ENCODE results near the gene AMTN.
"Not testable (repeated sequence)": the region's sequence is repeated elsewhere in the genome, so short reads cannot be mapped to it uniquely, and the experiment has no call there.

Gene AMTN, protein sequence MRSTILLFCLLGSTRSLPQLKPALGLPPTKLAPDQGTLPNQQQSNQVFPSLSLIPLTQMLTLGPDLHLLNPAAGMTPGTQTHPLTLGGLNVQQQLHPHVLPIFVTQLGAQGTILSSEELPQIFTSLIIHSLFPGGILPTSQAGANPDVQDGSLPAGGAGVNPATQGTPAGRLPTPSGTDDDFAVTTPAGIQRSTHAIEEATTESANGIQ

DNA sequence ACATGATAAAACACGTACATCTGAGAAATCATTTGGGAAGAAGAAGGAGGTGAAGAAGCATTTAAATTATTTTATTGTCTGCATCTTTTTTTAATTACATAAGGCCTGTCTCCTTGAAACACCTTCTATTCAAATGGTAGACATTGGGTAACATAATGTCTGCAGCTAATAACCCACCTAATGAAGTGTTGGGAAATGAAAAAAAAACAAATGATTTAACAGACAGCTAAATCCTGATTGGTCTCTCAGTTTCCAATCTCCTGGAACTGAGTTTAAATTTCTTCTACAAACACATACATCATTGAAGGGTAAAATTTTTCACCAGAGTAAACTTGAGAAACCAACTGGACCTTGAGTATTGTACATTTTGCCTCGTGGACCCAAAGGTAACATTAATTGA, at the start of gene AMTN:
Gene AMTN (plus strand): TSS at position 301 of the 400 bp plus-strand sequence. CDS start 209 bp downstream, outside the sequence.
- no peak for DNase-seq (ENCODE audit: low read depth)

DNA sequence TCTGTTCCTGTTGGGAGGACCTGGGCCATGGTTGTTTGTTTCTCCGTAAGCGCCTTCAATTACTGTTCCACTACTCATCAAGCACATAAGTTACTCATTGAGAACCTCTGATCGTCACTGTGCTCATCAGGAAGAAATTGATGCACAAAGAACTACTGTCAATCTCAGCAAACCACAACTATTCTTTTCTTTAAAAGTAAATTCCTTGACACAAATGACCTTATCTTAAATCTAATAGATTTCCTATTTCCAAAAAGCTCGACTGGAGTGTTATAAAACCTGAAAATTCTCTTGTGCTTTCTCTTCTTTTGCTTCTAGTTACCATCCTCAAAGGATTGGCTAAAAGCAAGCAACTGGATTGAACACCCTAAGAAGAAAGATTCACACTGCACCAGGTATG, 46.5 kb upstream of the AMTN start, which contains the start of gene MUC7:
Gene MUC7 (plus strand): TSS at position 301 of the 400 bp plus-strand sequence. CDS start 1,825 bp downstream, outside the sequence.
- no peak for DNase-seq (ENCODE audit: low read depth)

DNA sequence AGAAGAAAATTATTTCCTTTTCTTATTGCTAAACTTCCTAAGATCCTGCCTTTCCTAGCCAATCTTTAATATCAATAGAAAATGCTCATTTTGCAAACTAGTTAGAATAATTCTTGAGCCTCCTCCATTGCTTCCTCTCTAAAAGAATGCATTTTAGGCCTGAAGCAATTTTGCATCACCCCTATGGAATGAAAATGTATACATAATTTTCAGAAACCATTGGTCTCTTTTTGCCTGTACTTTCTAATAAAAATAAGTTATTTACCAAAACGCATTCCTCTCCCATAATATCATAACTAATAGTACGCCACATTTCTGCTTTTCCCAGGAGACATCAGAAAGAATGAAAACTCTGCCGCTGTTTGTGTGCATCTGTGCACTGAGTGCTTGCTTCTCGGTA, 44.7 kb upstream of the AMTN start:
- DNase-seq (ENCODE audit: low read depth), result peak; percentile 8

DNA sequence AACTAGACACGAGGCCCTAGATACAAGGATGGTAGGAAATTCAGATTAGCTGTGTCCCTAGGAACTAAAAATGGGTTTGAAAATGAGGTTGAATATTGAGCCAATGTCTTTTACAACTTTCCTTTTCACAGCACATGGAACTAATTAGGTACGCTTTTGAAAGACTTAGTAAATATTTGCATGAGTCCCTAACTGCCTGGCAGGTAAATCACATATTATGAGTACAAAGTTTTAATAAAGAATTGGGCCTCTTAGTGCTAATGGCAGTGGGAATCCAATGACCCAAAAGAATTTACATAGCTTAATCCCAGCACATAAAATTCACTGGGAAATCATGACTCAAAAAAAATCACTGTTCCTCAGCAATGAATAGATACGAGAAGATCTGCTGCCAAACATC, 29.6 kb upstream of the AMTN start:
- DNase-seq (ENCODE audit: low read depth), result no peak

DNA sequence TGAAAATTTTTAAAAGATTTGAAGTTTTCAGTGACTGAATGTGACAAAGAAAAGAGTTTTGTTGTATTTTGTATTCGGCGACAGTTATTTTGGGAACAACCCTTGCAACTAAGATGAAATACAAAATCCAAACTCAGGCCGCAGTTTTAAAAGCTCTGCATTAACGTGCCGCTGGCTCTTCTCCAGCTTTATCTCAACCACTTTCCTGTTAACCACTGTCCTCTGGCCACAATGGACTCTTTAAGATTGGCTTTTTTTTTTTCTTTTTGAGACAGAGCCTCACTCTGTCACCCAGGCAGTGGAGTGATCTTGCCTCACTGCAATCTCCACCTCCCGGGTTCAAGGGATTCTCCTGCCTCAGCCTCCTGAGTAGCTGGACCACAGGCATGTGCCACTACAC, 22.1 kb upstream of the AMTN start:
- no peak for DNase-seq (ENCODE audit: low read depth)

DNA sequence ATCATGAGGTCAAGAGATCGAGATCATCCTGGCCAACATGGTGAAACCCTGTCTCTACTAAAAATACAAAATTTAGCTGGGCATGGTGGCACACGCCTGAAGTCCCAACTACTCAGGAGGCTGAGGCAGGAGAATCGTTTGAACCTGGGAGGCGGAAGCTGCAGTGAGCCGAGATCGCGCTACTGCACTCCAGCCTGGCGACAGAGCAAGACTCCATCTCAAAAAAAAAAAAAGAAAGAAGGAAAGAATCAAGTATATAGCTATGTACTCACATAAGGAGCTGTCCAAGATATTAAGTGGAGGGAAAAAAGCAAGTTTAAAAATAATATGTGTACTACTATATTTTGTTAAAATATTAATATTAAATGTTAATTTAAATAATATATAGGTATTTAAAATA, 16.5 kb upstream of the AMTN start:
- not testable (repeated sequence) for DNase-seq (ENCODE audit: low read depth)

DNA sequence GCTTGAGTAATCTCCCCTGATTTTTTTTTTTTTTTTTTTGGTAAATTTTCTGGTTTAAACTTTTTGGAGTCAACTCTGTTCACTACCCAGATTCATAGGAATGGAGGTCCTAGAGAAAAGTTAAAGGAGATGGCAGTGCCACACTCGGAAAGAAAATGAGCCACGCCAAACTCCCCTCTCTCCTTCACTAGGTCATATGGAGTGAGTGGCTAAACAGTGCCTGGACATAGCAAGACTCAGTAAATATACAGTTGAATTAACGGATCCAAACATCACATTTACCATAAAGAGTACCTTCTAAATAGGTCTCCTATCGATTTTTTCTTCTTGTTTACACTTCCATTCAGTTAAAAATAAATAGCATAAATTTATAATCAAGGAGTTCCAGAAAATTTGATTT, 13.6 kb upstream of the AMTN start:
- DNase-seq (ENCODE audit: low read depth), result no peak

DNA sequence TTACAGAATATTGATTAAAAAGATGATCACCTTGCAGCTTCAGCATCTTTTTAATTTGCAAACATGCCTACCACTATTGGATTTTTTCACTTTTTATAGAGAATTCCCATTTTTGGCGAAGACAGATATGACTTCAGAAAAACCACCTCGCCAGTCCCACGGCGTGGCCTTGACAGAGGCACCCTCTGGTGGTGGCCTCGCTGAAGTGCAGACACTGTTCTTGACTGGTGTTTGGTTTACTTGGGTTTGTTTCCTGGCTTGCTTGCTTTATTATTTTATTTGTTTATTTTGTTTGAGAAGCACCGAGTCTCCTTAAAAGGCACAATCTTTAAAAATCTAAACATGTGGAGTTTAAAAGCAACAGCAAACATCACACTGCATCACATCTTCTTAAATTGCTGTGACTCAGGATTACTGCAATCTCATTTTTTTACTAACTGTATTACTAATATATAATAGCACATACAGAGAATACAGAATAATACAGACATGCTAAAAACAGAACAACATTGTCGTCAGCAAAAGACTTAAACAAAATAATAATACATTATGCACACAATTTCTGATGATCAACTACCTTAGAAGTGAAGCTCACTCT, 13.1 kb upstream of the AMTN start:
- DNase-seq (ENCODE audit: low read depth), result no peak

DNA sequence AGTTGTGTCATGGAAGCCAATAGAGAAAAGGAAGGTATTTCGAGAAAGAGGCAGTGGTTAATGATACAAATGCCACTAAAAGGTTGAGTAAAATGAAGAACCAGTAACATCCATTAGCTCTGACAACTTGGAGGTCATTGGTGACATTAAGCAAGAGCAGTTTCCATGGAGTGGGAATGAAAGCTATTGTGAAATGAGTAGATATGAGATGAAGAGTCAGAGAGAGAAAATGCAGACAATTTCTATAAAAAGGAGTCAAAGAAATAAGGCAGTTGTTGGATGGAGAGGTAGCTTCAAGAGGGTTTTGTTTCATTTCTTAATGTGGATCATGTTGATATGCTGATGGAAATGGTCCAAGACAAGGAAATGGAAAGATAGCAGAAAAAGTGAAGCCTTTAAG, 9.6 kb upstream of the AMTN start:
- DNase-seq (ENCODE audit: low read depth), result no peak

DNA sequence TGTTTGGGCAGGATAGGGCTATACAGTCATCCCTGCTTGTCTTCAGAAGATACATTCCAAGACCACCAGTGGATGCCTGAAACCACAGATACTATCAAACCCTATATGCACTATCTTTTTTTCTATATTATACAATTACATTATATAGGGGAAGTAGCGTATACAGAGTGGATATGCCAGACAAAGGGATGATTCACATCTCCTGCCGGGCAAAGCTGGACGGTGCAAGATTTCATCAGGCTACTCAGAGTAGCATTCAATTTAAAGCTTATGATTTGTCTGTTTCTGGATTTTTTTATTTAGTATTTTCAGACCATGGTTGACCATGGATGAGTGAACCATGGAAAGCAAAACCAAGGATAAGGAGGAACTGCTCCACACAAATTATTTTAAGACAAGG, 7.0 kb upstream of the AMTN start:
- no peak for DNase-seq (ENCODE audit: low read depth)

DNA sequence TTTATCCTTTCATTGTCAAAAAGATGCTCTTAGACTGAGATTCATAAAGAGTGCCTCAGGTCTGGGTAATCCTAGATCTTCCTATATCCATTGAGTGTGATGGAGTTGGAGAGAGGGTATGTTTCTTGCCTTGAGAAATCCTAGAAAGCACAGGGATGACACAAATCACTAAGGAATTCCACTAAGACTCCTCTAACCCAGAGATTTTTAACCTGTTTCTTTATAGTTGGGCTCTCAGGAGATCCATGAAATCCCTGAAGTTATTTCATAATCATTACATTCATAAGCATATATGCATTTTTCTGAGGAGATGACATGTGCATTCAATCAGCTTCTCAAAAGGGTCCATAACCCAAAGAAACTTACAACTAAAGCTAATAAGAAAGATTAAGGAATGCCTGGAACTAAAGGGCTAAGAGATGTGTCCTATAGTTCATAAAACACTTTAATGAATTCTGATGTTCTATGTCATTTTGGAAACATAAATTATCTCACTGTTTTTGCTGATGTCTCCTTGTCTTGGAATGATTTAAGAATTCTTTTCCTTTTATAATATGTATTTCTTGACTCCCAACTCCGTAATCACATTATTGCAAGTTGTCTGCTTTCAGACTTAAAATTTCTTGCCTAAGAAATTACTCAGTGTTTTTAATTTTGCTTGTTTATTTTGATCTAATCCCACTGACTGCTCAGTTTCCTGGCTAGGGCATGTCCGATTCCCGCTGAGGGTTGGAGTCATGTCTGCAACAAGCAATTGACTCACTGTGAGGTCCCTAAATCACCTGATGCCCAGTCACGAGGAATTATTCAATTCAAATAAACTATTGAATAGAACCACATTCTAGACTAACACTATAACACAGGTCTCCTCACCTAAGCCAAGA, 2.8 kb upstream of the AMTN start:
- peak; percentile 63 for DNase-seq (ENCODE audit: low read depth)

DNA sequence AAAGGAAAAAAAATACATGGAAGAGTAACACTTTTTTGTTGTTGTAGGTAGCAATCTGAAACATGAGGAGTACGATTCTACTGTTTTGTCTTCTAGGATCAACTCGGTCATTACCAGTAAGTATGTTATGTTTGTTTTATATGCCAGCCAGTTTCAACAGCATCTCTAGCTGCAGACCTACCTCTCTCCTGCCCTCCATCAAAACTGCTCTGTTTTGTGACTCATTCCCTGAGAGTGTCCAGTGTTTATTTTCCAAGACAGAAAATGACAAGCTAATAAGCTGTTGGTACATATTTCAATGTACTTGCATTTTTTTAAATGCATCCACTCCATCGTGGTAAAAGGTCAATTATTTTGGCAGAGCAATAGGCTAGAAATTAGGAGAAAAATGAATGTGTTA, 347 bp downstream of the AMTN start:
- DNase-seq (ENCODE audit: low read depth), result no peak

DNA sequence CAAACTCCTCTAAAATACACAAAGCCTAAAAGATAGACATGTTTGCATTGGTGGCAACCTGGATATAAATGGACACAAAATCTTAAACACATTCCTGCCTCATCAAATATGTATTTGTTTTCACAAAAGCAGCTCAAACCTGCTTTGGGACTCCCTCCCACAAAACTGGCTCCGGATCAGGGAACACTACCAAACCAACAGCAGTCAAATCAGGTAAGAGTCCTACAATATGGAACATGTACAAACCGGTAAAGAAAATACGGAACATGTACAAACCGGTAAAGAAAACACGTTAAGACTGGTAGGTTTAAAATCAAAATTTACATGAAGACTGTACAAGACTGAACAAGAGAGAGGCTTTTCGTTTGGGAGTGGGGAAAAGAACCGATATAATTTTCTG, 4.3 kb downstream of the AMTN start:
- DNase-seq (ENCODE audit: low read depth), result no peak

DNA sequence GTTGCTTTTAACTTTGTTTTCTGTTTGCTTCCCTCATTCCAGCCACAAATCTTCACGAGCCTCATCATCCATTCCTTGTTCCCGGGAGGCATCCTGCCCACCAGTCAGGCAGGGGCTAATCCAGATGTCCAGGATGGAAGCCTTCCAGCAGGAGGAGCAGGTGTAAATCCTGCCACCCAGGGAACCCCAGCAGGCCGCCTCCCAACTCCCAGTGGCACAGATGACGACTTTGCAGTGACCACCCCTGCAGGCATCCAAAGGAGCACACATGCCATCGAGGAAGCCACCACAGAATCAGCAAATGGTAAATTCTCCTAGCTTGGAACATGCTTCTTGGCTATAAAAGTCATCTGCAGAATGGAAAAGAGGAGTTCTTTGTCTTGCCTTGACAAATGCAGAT, 12.6 kb downstream of the AMTN start:
- DNase-seq (ENCODE audit: low read depth), result no peak

DNA sequence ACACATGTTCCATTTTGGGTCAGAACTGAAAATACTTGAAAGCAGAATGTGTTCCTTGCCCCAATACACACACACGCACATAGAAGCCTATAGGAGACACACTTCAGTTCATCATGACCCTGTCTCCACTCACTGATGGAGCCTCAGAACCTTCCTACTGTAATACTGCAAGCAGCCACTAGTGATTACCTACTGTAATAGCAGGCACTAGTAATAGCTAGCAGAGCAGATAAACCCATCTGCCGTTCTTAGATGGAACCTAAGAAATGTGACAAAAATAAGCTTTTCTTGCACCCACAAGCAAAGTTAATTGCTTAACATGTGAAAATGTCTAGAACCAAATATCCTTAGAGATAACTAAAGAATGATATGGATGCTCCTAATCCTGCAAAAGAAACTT, 13.6 kb downstream of the AMTN start:
- DNase-seq (ENCODE audit: low read depth), result no peak

DNA sequence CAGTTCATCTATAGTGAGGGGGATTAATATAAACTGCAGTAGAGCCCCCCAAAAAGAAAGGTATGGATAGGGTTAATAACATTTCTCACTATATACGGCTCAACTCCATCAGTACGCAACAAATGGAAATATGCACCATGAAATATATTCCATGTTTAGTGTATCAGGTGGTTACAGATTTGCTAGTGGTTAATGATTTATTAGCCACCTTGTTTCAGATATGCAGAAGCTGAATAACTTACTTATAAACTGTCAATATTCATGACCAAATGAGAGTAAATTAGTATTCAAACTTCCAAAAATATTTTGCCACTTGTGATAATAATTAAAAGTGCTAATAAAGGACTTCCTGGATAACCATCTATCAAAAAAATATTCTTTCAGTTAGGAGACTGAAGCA, 14.8 kb downstream of the AMTN start:
- DNase-seq (ENCODE audit: low read depth), result no peak

DNA sequence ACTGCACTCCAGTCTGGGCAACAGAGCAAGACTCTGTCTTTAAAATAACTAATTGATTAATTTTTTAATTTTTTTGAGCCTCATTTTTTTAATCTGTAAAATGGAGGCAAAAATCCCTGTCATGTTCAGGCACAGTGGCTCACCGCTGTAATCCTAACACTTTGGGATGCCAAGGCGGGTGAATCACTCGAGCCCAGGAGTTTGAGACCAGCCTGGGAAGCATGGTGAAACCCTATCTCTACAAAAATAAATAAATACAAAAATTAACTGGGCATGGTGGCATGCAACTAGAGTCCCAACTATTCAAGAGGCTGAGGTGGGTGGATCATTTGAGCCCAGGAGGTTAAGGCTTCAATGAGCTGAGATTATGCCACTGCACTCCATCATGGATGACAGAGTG, 15.4 kb downstream of the AMTN start:
- no peak for DNase-seq (ENCODE audit: low read depth)

DNA sequence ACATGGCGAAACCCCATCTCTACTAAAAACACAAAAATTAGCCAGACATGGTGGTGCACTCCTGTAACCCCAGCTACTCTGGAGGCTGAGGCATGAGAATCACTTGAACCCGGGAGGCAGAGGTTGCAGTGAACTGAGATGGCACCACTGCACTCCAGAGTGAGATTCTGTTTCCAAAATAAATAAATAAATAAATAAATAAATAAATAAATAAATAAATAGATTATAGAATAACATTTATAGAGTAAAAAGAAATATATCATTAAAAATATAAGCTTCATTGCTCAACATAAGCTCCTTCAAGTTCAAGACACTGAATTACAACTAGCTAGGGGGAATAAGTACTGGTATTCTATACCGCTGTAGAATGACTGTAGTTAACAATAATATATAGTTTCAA, 16.5 kb downstream of the AMTN start:
- DNase-seq (ENCODE audit: low read depth), result not testable (repeated sequence)

DNA sequence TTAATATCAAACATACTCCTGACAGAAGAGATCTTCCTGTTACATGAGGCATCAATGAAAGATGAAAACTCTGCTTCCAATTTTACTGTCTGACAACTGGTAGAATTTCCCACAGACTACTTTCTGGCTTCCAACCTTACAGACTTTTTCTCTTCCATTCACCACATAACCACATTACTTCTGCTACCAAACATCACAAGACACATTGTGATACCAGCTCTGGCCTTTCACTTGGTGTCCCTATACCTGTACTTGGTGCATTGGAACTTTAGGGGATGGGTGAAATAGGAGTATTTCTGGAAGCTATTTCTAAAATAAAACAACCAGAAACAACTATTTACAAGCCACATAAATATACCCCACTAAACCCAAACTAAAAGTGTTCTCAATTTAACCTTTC, 20.5 kb downstream of the AMTN start:
- DNase-seq (ENCODE audit: low read depth), result no peak

DNA sequence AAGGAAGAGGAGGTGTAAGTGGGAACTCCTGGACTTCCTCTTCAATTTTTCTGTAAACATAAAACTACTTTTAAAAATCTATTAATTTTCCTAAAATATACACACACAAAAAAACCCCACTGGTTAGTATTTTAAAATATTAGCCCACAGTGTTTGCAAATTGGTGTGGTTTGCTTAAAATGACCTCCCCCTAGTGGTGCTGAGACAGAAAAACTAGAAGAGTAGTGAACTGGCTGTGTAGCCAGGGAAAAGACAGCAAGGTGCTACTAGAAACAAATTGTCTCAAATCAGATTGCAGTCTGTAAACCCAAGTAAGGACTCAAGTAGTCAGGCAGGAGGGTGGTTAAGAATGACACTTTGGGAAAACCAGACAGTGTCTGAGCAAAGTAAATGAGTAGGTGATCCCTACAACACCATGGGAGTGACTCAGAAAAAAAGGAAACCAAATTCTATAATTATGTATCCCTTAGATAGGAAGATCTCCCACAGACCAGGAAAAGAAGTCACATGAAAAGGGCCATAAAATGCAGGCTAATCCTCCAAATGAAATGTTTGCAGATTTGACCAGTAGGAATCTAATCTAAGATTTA, 26.0 kb downstream of the AMTN start:
- no peak for DNase-seq (ENCODE audit: low read depth)

DNA sequence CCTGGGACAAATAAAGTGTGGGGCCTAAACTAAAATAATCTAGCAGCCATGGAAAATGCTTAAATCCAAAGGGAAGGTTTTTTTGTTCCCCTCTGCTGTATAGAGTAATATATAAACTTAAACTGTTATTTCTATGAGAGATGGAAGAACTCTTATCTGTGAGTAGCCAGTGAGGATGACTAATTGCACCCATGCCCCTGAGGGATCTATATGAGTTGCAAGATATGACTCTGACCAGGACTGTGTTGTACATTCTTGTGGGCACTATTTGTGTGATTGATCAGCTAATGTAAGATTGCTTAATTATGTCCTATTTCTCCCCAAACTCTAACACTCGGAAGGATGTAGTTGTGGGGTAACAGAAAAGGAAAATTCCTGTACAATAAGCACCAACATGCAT, 38.5 kb downstream of the AMTN start:
- peak; percentile 36 for DNase-seq (ENCODE audit: low read depth)

DNA sequence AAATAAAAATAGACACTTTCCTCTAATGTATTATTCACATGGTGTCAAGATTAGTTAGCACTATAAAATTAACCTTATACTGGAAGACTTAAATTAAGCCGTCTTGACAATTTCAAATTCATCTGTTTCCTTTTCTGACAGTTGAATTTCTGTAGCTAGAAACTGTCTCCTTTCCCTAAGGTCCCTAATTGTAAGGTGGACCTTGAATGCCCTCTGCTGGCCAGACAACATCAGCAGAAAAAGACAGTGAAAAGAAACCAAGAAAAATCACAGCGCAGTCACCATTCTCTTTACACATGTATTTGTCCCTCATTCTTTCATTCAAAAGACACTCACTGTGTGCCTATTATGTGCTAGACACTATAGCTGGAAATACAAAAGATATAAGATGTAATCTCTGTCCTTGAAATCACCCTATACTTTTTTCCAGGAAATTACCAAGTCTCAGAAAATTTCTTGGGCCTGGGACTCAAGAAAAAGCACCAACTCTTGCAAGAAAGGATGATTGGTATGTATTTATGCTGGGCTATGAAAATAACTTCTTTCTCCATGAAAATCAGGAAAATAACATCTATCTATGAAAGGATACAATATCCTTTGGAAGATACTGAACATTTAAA, 41.0 kb downstream of the AMTN start:
- no peak for DNase-seq (ENCODE audit: low read depth)
